ENCODE data around the gene CPT1C.
A peak's percentile ranks its signal among the peaks of the same experiment; 100 is the strongest.

Gene CPT1C

GRCh38 chr19:49691243-49692146 lies 579 bp downstream of the CPT1C start:
- no peaks in the 10 kb centered on the region for H3K9me3 ChIP-seq (ENCODE audit: control insufficient read depth, insufficient read depth, low read length)
- H3K9ac ChIP-seq (ENCODE audit: low read depth, low read length), result no peak overlapping the region
- H3K27ac ChIP-seq (ENCODE audit: low read depth, low read length), result peak overlapping the region; percentile 79
- no peaks in the 10 kb centered on the region for H3K27me3 ChIP-seq (ENCODE audit: control insufficient read depth, insufficient read depth, low read length)
- peak overlapping the region; percentile 63 for H3K4me3 ChIP-seq (ENCODE audit: low read depth, low read length)
- H3K36me3 ChIP-seq (ENCODE audit: control insufficient read depth, insufficient read depth, low read length), result peaks cover 25% of the 10 kb centered on the region
- H3K4me1 ChIP-seq (ENCODE audit: control insufficient read depth, insufficient read depth, low read length), result peaks cover 12% of the 10 kb centered on the region

GRCh38 chr19:49692147-49692506 lies 1.2 kb downstream of the CPT1C start:
- Histone ChIP-seq H3K4me3 (ENCODE audit: low read depth, low read length) (no peak overlapping the region), H3K9me3 (ENCODE audit: control insufficient read depth, insufficient read depth, low read length) (no peaks in the 10 kb centered on the region), H3K36me3 (ENCODE audit: control insufficient read depth, insufficient read depth, low read length) (peaks cover 20% of the 10 kb centered on the region), H3K9ac (ENCODE audit: low read depth, low read length) (no peak overlapping the region), H3K4me1 (ENCODE audit: control insufficient read depth, insufficient read depth, low read length) (peaks cover 12% of the 10 kb centered on the region), H3K27ac (ENCODE audit: low read depth, low read length) (no peak overlapping the region), H3K27me3 (ENCODE audit: control insufficient read depth, insufficient read depth, low read length) (no peaks in the 10 kb centered on the region)

GRCh38 chr19:49696115-49696514 lies 5.2 kb downstream of the CPT1C start:
- H3K36me3 ChIP-seq (ENCODE audit: control insufficient read depth, insufficient read depth, low read length), result no peaks in the 10 kb centered on the region
- no peaks in the 10 kb centered on the region; the same call in 1 of the 2 replicates for H3K27me3 ChIP-seq (ENCODE audit: control insufficient read depth, insufficient read depth, low read length)
- no peak overlapping the region for H3K9ac ChIP-seq (ENCODE audit: low read depth, low read length)
- no peak overlapping the region for H3K4me3 ChIP-seq (ENCODE audit: low read depth, low read length)
- H3K27ac ChIP-seq (ENCODE audit: low read depth, low read length), result no peak overlapping the region
- H3K4me1 ChIP-seq (ENCODE audit: control insufficient read depth, insufficient read depth, low read length), result peaks cover 5% of the 10 kb centered on the region; the same call in 1 of the 2 replicates
- no peaks in the 10 kb centered on the region for H3K9me3 ChIP-seq (ENCODE audit: control insufficient read depth, insufficient read depth, low read length)

GRCh38 chr19:49696865-49697264 lies 5.9 kb downstream of the CPT1C start:
- Histone ChIP-seq H3K27me3 (ENCODE audit: control insufficient read depth, insufficient read depth, low read length) (no peaks in the 10 kb centered on the region; the same call in 1 of the 2 replicates), H3K9me3 (ENCODE audit: control insufficient read depth, insufficient read depth, low read length) (no peaks in the 10 kb centered on the region), H3K4me1 (ENCODE audit: control insufficient read depth, insufficient read depth, low read length) (no peaks in the 10 kb centered on the region), H3K4me3 (ENCODE audit: low read depth, low read length) (no peak overlapping the region), H3K27ac (ENCODE audit: low read depth, low read length) (no peak overlapping the region), H3K9ac (ENCODE audit: low read depth, low read length) (no peak overlapping the region), H3K36me3 (ENCODE audit: control insufficient read depth, insufficient read depth, low read length) (no peaks in the 10 kb centered on the region)

GRCh38 chr19:49699364-49699763 lies 8.4 kb downstream of the CPT1C start:
- H3K27me3 ChIP-seq (ENCODE audit: control insufficient read depth, insufficient read depth, low read length), result no peaks in the 10 kb centered on the region; the same call in 1 of the 2 replicates
- H3K27ac ChIP-seq (ENCODE audit: low read depth, low read length), result no peak overlapping the region
- H3K9ac ChIP-seq (ENCODE audit: low read depth, low read length), result no peak overlapping the region
- H3K9me3 ChIP-seq (ENCODE audit: control insufficient read depth, insufficient read depth, low read length), result no peaks in the 10 kb centered on the region
- H3K36me3 ChIP-seq (ENCODE audit: control insufficient read depth, insufficient read depth, low read length), result no peaks in the 10 kb centered on the region
- no peaks in the 10 kb centered on the region for H3K4me1 ChIP-seq (ENCODE audit: control insufficient read depth, insufficient read depth, low read length)
- no peak overlapping the region for H3K4me3 ChIP-seq (ENCODE audit: low read depth, low read length)

GRCh38 chr19:49700563-49700962 lies 9.6 kb downstream of the CPT1C start:
- H3K9ac ChIP-seq (ENCODE audit: low read depth, low read length), result no peak overlapping the region
- H3K36me3 ChIP-seq (ENCODE audit: control insufficient read depth, insufficient read depth, low read length), result 0 out of 2 replicates have a peak, but pooled peaks cover 2% of the 10 kb centered on the region
- H3K27me3 ChIP-seq (ENCODE audit: control insufficient read depth, insufficient read depth, low read length), result no peaks in the 10 kb centered on the region; the same call in 1 of the 2 replicates
- H3K9me3 ChIP-seq (ENCODE audit: control insufficient read depth, insufficient read depth, low read length), result no peaks in the 10 kb centered on the region
- H3K4me1 ChIP-seq (ENCODE audit: control insufficient read depth, insufficient read depth, low read length), result no peaks in the 10 kb centered on the region
- no peak overlapping the region for H3K4me3 ChIP-seq (ENCODE audit: low read depth, low read length)
- no peak overlapping the region for H3K27ac ChIP-seq (ENCODE audit: low read depth, low read length)

GRCh38 chr19:49701271-49701786 lies 10.4 kb downstream of the CPT1C start:
- Histone ChIP-seq H3K9me3 (ENCODE audit: control insufficient read depth, insufficient read depth, low read length) (no peaks in the 10 kb centered on the region), H3K27me3 (ENCODE audit: control insufficient read depth, insufficient read depth, low read length) (no peaks in the 10 kb centered on the region; the same call in 1 of the 2 replicates), H3K9ac (ENCODE audit: low read depth, low read length) (no peak overlapping the region), H3K4me1 (ENCODE audit: control insufficient read depth, insufficient read depth, low read length) (no peaks in the 10 kb centered on the region), H3K4me3 (ENCODE audit: low read depth, low read length) (peak overlapping the region; percentile 50; the same call in 1 of the 2 replicates), H3K27ac (ENCODE audit: low read depth, low read length) (no peak overlapping the region), H3K36me3 (ENCODE audit: control insufficient read depth, insufficient read depth, low read length) (0 out of 2 replicates have a peak, but pooled peaks cover 2% of the 10 kb centered on the region)

GRCh38 chr19:49704888-49705642 lies 14.1 kb downstream of the CPT1C start:
- no peak overlapping the region for H3K27ac ChIP-seq (ENCODE audit: low read depth, low read length)
- no peaks in the 10 kb centered on the region for H3K9me3 ChIP-seq (ENCODE audit: control insufficient read depth, insufficient read depth, low read length)
- H3K4me1 ChIP-seq (ENCODE audit: control insufficient read depth, insufficient read depth, low read length), result no peaks in the 10 kb centered on the region
- H3K9ac ChIP-seq (ENCODE audit: low read depth, low read length), result no peak overlapping the region
- H3K36me3 ChIP-seq (ENCODE audit: control insufficient read depth, insufficient read depth, low read length), result 0 out of 2 replicates have a peak, but pooled peaks cover 2% of the 10 kb centered on the region
- H3K4me3 ChIP-seq (ENCODE audit: low read depth, low read length), result no peak overlapping the region
- H3K27me3 ChIP-seq (ENCODE audit: control insufficient read depth, insufficient read depth, low read length), result no peaks in the 10 kb centered on the region; the same call in 1 of the 2 replicates

- H3K27ac ChIP-seq (ENCODE audit: low read depth, low read length), result no peak overlapping the region
- no peaks in the 10 kb centered on the region for H3K9me3 ChIP-seq (ENCODE audit: control insufficient read depth, insufficient read depth, low read length)
- H3K4me1 ChIP-seq (ENCODE audit: control insufficient read depth, insufficient read depth, low read length), result no peaks in the 10 kb centered on the region
- H3K36me3 ChIP-seq (ENCODE audit: control insufficient read depth, insufficient read depth, low read length), result 0 out of 2 replicates have a peak, but pooled peaks cover 6% of the 10 kb centered on the region
- H3K9ac ChIP-seq (ENCODE audit: low read depth, low read length), result no peak overlapping the region
- H3K27me3 ChIP-seq (ENCODE audit: control insufficient read depth, insufficient read depth, low read length), result no peaks in the 10 kb centered on the region
- no peak overlapping the region for H3K4me3 ChIP-seq (ENCODE audit: low read depth, low read length)
Observed at GRCh38 chr19:49705919-49706318, 15.0 kb downstream of the CPT1C start.

- no peaks in the 10 kb centered on the region for H3K9me3 ChIP-seq (ENCODE audit: control insufficient read depth, insufficient read depth, low read length)
- no peaks in the 10 kb centered on the region for H3K4me1 ChIP-seq (ENCODE audit: control insufficient read depth, insufficient read depth, low read length)
- H3K4me3 ChIP-seq (ENCODE audit: low read depth, low read length), result no peak overlapping the region
- no peak overlapping the region for H3K27ac ChIP-seq (ENCODE audit: low read depth, low read length)
- H3K9ac ChIP-seq (ENCODE audit: low read depth, low read length), result no peak overlapping the region
- 0 out of 2 replicates have a peak, but pooled peaks cover 5% of the 10 kb centered on the region for H3K36me3 ChIP-seq (ENCODE audit: control insufficient read depth, insufficient read depth, low read length)
- H3K27me3 ChIP-seq (ENCODE audit: control insufficient read depth, insufficient read depth, low read length), result no peaks in the 10 kb centered on the region
Observed at GRCh38 chr19:49710372-49710951, 19.5 kb downstream of the CPT1C start.
